Left colon (tissue), 2 donors: ENCODE results near the gene RNF157. TPM values are rescaled to one million over a fixed set of nuclear protein-coding genes. Genes with fewer than 3 reads are reported as not detected.

ENCODE experiments used
- ATAC-seq: fragments of 200-7000 bp; cut with Tn5 transposase; one replicate; pipeline ENCODE4 v1.9.1; 2020; ENCODE audit warnings: mild to moderate bottlenecking, moderate library complexity
- DNase-seq, 2 donors: peaks; one replicate each; pipeline ENCODE4 v3.0.0-alpha.2; 2020
- intact Hi-C, 2 donors: fragments of 100-400 bp; cut with DNase I in 1 of 2; cut with micrococcal nuclease in 1 of 2; formaldehyde crosslinking; loops; one replicate each; pipeline versions ENCODE4 v1.11.2 to v1.14.0; 2022; cut with DNase I, micrococcal nuclease
- total RNA-seq, 2 donors: library from RNA; stranded (reverse); fragmentation: NEBNext Ultra II Directional; extraction: Animal tissue kit (Norgen Biotek cat#: 25700); gene quantifications; one replicate each; pipeline ENCODE4 v1.2.1, GENCODE V29; 2021
- donor health status: DM: no; HTN: no; CAD: no.
- donor health status: DM: yes; HTN: yes; CAD: no.

The RNF157 gene
- total RNA-seq, 2 donors from 2014 or later, result 23.6 to 89.3 TPM

DNA sequence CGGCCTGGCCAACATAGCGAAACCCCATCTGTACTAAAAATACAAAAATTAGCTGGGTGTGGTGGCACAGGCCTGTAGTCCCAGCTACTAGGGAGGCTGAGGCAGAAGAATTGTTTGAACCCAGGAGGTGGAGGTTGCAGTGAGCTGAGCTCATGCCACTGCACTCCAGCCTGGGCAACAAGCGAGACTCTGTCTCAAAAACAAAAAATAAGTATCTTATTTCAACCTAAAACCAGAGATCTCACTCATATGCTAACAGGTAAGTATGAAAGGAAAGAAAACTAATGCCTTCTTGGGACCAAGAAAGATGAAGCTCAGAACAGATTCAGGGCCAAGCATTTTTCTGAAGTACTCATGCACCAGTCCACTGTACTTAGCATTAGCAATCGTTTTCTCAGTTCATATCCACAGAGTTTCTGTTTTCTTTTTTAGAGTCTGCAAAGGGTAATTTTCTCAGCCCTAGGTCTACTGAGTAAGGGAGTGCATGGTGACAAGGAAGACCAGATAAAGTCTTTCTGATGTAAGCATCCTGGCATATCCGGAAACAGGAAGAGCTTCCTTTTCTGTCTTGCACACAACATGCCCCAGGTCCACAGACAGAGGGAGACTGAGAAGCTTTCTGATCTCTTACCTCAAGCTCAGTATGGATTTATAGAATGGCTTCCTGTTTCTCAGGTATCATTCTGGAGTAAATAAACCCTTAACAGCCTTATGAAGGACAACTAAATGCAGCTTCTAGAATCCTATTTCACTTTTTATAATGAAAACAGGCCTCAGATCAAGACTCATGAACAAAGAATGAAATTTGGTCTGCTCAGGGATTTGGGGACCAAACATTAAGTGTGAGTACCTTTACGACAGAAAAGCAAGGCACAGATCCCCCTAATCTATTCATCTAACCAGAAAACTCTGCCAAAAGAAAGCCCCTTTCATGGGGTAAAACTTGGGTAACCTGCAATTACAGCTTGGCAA, 60.5 kb downstream of the RNF157 start:
- DNase-seq (no peak), ATAC-seq (peak; percentile 58)
- intact Hi-C loops, result loop anchor here (5.0 kb wide), 2 partner anchors 52 to 98 kb away; no protein-coding TSS in a partner anchor

DNA sequence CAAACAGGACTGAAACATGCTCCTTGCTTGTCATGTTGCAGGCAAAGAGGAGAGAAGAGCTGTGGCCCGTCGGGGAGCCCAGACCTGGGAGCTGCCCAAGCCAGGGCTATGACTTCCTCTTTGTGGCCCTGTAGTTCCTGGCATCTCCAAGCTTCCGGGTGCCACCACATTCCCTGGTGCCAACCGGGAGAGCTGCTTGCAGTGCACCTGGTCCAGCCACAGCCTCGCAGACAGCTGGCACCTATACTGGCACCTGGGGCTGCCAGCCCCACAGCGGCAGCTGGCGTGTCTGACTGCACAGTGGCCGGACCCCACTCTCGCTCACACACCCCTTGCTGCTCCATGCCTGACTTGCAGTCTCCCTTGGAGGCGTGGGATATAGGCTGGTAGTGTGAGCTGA, 62.2 kb downstream of the RNF157 start:
- no peak for DNase-seq
- ATAC-seq, result no peak
- intact Hi-C loops, result loop anchor here in 1 of 2 donors (5.0 kb wide), 1 partner anchor 51 kb away; no protein-coding TSS in a partner anchor

DNA sequence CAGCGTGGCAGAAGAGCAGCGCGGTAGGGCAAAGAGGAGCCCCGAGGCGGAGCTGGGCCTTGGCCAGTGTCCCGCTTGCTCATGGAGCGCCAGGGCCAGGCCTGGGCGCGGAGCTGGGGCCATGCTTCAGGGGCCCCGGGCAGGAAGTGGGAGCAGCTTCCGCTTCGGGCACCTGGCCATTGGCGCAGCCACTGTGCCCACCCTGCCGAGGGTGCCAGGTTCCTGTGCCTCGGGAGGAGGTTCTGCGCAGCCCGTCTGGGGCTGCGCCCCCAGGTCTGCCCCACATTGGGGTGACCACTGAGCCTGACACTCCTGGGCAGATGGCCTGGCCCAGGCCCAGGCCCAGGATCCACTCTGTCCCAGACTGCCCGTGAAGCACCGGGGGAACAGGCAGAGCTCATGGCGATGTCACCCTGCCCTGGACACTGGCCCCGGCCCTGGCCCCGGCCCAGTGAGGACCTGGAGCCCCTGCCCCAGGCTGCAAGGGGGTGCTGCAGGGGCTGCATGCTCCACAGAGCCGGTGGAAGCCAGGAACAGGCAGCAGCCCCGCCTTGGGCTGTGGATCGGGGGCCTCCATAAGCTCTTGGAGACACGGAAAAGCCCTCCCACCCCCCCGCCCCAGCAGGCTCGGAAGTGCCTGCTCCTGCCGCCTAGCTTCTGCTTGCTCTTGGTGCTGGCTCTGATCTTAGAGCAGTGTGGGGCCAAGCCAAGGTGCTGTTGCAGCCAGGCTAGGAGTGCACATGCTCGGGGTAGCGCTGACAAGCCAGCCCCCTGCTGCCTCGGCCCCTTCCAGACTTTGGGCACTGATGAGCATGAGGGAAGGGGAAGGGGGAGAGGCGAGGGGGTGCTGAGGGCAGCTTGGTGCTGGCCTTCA, 63.4 kb downstream of the RNF157 start:
- no peak for DNase-seq
- intact Hi-C loops, result loop anchor here in 1 of 2 donors (5.0 kb wide), 1 partner anchor 50 kb away; no protein-coding TSS in a partner anchor
- ATAC-seq, result no peak

DNA sequence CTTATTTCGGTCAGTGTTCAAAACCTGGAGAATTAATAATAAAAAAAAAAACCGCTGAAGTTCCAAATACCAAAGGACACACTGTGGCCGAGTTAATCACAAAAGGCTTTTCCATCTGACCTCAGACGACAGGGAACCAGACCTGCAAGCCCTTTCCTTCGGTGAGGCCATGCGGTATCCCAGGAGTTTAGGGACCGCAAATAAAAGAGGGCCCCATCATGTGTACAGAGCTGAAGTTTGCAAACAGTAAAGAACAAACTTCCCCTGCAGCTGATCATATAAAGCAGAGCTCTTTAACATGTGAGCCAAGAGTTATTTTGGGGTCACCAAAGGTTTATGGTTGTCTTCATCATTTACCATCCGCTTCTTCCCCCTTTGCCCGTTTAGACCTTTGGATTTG, 66.3 kb downstream of the RNF157 start:
- intact Hi-C loops, result no loop called here
- DNase-seq (no peak), ATAC-seq (peak; percentile 26)

DNA sequence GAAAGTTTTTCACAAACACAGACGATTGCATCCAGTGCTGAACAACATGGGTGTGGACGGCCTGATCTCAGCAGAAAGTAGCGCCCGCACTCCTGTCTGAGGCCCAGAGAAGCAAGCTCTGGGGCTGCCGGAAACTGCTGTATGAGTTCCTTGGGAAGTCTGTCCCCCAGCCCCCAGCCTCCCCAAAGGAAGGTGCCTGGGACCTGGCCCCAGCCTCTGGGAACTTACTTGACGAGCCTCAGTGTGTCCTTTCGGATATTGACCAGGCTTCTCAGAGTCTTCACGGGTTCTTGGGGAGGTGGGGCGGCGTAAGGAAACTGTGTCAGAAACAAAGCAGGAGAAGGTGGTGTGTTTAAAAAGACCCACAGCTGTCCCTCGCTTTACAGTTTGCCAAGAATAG, 66.8 kb downstream of the RNF157 start:
- ATAC-seq, result no peak
- no peak for DNase-seq
- intact Hi-C loops, result no loop called here

DNA sequence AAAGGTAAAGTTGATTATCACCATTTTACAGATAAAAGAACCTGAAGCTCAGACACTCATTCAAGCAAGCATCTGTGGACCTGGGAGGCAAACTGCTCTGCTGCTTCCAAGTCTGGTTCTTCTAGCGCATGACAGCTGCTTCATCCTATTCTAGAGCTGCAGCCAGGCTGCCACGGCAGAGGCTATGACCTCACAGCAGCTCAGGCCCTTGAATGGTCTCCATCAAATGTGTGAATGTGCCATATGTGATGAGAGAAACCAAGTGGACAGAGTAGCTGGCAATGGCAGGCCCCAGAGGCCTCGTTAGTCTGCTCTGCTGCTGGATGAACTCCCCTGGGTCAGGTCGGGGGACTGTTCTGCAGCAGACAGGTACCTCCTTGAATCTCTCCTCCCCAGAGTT, 68.6 kb downstream of the RNF157 start:
- ATAC-seq, result no peak
- DNase-seq, result no peak
- intact Hi-C loops, result no loop called here

DNA sequence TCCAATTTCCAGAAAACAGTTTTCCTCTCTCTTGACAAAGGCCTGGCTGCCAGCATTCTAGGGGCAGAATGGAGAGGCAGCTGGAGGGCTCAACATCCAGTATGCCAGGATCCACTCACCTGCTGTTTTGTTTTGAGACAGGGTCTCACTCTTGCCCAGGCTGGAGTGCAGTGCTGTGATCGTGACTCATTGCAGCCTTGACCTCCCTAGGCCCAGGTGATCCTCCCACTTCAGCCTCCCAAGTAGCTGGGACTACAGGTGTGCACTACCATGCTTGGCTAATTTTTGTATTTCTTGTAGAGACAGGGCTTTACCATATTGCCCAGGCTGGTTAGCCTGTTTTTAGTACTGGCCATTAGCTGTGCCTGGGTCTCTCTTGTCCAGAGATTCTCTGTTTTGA, 70.2 kb downstream of the RNF157 start:
- no peak for DNase-seq
- intact Hi-C loops, result no loop called here
- no peak for ATAC-seq

DNA sequence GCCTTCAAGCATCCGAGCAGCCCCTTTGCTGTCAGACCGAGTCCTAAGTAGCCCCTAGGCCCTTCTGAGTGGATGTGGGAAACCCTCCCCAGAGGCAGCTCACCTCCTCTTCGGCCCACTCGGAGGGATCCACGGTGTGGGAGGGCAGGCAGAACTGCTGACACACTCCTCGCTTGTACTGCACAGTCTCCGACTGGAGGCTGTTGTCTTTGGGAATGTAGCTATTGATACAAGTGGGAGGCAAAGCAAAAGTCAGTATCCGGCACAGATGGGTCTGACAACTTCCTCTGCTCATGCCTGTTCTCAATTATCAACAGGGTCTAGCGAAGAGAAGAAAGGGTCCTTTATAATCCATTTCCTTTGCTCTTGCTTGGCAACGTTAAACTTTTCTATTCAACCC, 73.4 kb downstream of the RNF157 start:
- no peak for DNase-seq
- ATAC-seq, result no peak
- intact Hi-C loops, result no loop called here

DNA sequence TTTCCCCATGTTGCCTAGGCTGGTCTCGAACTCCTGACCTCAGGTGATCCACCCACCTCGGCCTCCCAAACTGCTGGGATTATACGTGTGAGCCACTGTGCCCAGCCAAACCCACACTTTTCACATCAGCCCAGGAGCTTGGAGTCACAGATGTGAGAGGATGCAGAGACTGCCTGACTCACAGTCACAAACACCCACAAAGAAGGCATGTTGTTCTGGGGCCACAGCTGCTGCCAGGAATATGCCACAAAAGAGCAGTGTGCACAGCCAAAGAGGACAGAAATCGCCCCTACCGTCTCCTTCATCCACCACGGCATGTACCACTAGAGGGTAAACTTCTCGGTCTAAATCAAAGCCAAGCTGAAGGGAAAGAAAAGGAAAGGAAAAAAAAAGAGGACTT, 74.1 kb downstream of the RNF157 start:
- DNase-seq (no peak), ATAC-seq (no peak)
- intact Hi-C loops, result no loop called here

DNA sequence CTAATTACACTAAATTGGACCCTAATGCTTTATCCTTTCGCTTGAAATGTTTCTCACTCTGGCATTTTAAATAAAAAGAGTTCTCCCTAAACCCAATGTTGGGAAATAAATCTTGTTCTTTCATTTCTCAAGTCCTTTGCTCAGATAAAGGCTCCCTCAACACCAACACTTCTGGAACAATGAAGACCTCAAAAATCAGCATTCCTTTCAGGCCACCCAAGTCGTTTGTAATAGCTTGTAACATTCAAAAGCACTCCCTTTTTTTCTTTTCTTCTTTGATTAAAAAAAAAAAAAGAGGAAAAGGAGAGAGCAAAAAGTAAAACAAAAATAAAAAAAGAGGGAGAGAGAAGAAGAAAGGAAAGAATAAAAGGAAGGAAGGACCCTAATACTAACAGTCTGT, 76.0 kb downstream of the RNF157 start:
- intact Hi-C loops, result no loop called here
- DNase-seq (no peak), ATAC-seq (no peak)

DNA sequence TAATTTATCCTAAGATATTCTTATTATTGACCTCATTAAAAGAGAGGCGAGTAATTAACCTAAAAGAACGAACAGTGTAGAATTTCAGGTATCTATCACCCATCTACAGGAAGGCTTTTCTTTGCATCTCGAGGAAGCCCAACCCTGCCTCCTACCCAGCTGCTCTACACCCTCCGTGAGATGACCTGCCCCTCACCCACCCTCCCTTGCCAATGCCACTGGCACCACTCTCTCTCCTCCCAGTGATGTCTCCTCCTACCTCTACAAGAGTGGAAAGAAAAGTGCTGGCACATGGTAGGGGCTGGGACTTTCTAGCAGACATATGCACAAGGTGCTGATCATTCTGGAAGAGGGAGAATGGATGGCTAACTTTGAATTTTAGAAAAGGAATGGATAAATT, 76.4 kb downstream of the RNF157 start:
- DNase-seq (no peak), ATAC-seq (no peak)
- intact Hi-C loops, result no loop called here

DNA sequence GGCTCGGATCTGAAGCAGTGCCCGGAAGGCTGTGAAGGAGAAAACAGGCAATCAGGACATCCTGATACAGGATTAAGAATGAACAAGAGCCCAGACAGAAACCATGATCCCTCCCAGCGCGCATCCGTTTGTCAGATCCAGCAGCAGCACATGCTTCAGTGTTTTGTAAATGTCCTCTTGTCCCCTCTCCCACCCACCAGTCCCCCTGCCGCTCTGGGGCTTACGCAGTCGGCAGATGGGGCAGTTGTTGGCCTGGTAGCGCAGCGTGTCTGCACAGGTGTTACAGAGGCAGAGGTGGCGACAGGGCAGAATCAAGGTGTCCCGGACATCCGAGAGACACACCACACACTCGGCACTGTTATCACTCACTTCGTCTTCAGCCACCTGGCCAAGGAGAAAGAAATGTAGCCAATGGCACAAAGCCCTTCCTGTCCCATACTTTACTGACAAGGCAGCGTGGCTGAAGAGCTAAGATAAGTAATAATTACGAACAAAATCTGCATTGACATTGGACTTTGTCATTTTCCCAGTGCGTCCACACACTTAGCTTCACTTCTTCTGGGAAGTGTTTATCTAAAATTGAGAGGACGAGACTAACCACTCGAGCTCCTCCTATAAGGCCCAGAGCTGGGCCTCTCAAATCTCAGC, 78.5 kb downstream of the RNF157 start:
- no peak for ATAC-seq
- intact Hi-C loops, result no loop called here
- DNase-seq, result no peak

DNA sequence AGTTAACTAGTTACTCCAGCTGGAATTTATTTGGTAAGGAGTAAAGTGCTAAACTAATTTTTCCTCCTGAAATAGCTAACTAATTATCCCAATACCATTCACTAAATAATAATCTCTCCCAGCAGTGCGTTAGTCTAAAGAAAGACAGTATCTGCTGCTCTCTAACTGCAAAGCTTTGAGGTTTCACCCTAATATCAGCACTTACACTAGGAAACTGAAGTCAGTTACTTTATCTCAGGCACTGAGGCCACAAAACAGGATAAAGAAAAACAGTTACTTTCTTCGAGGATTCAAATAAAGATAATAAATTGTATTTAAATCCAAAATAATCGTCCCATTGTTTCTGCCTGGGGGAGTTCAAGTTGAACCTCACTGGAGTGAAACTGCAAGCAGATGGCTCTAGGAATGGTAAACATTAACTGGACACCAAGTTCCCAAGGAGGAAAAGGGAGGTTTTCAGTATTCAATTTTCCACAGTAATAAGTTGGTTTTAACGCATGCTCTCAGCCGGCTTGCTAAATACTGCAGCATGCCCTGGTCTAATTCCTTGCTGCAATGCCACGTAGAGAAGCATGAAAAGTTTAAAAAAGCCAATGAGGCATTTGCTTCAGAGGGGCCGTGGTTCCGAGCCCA, 79.3 kb downstream of the RNF157 start:
- intact Hi-C loops, result no loop called here
- ATAC-seq (no peak), DNase-seq (no peak)

DNA sequence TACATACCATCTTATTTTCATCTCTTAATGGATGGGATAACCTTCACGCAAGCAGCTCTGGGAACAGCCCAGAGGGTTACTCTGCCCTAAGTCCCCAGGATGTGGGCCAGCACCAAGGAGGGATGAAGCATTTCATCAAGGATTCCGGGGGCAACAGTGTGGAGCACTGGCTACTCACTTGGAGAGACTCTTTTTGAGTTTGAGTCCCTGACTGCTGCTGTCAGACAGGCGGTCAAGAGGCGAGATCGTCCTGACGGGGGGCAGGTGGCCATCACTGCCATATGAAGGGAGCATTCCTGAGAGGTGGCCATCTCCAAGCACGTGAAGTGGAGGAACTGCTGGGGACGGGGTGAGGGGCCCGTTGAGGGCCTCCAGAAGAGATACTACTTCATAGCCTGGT, 81.1 kb downstream of the RNF157 start:
- intact Hi-C loops, result no loop called here
- no peak for ATAC-seq
- DNase-seq, result no peak

DNA sequence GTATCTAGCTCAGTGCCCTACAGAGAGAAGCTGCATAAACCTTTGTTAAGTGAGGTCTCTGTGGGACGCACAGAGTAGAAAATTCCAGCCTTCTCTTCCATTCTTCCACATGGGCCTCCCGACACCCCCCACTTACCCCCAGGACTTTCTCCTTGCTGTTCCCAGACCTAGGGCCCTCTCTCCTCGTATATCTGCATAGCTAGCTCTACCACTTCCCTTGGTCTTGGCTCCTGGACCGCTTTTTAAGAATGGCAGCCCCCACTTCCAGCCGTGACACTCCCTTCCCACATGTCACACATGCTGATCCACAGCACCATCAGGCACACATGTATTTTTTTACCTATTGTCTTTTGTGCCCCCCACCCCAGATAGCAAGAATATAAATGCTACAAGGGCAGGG, 82.5 kb downstream of the RNF157 start:
- intact Hi-C loops, result no loop called here
- DNase-seq (no peak), ATAC-seq (no peak)

DNA sequence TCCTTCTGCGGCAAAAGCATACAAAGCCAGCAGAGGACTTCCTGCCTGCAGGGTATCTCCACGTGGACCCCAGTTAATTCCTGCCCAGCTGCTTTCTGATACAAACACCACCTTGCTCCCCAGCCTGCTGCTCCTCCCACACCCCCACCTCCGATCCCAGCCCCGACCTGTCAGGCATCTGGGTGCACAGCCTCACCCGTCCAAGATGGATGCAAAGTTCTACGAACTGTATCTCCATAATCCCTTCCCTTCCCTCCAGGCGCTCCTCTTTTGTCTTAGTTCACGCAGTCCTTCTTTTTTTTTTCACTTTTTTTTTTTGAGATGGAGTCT, 83.7 kb downstream of the RNF157 start:
- intact Hi-C loops, result no loop called here
- ATAC-seq, result no peak
- DNase-seq, result no peak

DNA sequence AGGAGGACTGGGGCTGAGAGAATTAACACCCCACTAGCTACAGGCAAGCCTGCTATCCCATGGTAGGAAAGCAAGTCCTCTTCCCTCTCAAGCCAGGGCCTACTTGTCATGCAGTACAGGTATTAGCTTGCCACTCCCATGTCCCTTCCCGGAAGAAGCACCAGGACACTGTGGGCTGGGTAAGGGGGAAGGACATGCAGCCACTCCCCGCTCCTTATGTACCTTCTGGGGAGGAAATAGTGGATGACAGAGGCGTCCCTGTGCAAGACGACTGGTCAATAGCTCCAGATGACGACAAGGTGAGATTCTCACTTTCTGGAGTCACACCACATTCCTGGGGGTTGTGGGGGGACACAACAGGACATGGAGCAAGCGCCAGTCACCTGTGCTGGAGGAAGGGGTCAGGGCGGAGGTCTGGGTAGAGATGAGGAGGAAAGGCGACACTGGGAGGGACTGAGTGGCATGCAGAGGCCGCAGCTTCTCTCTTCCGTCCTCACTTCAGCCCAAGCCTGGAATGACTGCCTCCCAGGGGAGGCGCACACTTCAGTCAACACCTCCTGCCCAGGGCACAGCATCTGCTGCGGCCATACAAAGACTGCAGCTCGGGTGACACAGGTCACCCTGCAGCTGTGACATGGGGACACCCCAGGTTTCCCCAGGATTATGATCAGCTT, 84.2 kb downstream of the RNF157 start:
- ATAC-seq, result peak; percentile 97
- DNase-seq, result peak in 1 of 2 donors; percentile 50
- intact Hi-C loops, result no loop called here
